HCT116 (cell line): ENCODE measurements around the gene SERP1. TPM values are rescaled to one million over a fixed set of nuclear protein-coding genes. Genes with fewer than 3 reads are reported as not detected.

Experiments used
- ATAC-seq: fragments of 200-7000 bp; cut with Tn5 transposase; 2 replicates; pipeline ENCODE4 v1.9.1; 2020; ENCODE audit warnings: mild to moderate bottlenecking, moderate library complexity
- BruUV-seq: library from RNA; stranded (reverse); fragments of 400-500 nt; replicated peaks from 2 replicates; lab custom pipeline; 2021; lab: Mats Ljungman, UMichigan
- CTCF ChIA-PET: fragments of 300-600 bp; sonication (Branson Sonifier 250); formaldehyde crosslinking; loops from one replicate; lab custom pipeline; 2021; ENCODE audit warnings: antibody characterized with exemption; lab: Charles Lee
- POLR2A ChIA-PET: fragments of 300-600, 350-600 bp; sonication (Branson Sonifier 250); formaldehyde crosslinking; loops from one replicate; lab custom pipeline; 2021; ENCODE audit warnings: antibody characterized with exemption; lab: Charles Lee
- RAD21 ChIA-PET, 2 experiments: fragments of 300-600 bp; sonication (Branson Sonifier 250); formaldehyde crosslinking; loops; one replicate each; lab custom pipeline; 2023; ENCODE audit warnings: low total read pairs in 2 of 2; ENCODE audit not compliant: uncharacterized antibody in 2 of 2, unreplicated experiment in 2 of 2, low non-redundant PET in 1 of 2; lab: Charles Lee
- DNase-seq: peaks from one replicate; pipeline ENCODE4 v3.0.0-alpha.2; 2010; ENCODE audit warnings: low read depth, low spot score
- H2AFZ ChIP-seq: fragments of 200-600 bp; shearing (Covaris generic), sonication (generic); 2 replicates; pipeline ENCODE4 v1.6.1; 2017; ENCODE audit warnings: low read depth, mixed run types, mixed read lengths, antibody characterized with exemption, low read length; ENCODE audit not compliant: poor library complexity, severe bottlenecking
- H3K27ac ChIP-seq: 2 replicates; pipeline ENCODE4 v1.5.1; 2012; ENCODE audit warnings: low read depth, low read length
- H3K27me3 ChIP-seq: fragments of 200-600 bp; sonication (generic); 2 replicates; pipeline ENCODE4 v1.6.1; 2016; ENCODE audit warnings: mixed run types, low read length, mixed read lengths; ENCODE audit not compliant: insufficient read depth
- H3K36me3 ChIP-seq, 2 experiments: fragments of 200-500 bp in 1 of 2; fragments of 200-600 bp in 1 of 2; sonication (Bioruptor generic) in 1 of 2; sonication (generic) in 1 of 2; 2 replicates each; pipeline versions ENCODE4 v1.5.1 to v1.6.1; 2014 to 2016; ENCODE audit warnings: low read length in 2 of 2, inconsistent platforms in 1 of 2, mixed read lengths in 1 of 2, mixed run types in 1 of 2; ENCODE audit not compliant: insufficient read depth in 2 of 2, control insufficient read depth in 1 of 2
- H3K4me1 ChIP-seq, 2 experiments: fragments of 200-600 bp in 1 of 2; sonication (generic) in 1 of 2; 2 replicates each; pipeline versions ENCODE4 v1.5.1 to v1.6.1; 2012 to 2017; ENCODE audit warnings: low read length in 2 of 2, inconsistent platforms in 1 of 2, mild to moderate bottlenecking in 1 of 2, mixed read lengths in 1 of 2, mixed run types in 1 of 2, moderate library complexity in 1 of 2; ENCODE audit not compliant: insufficient read depth in 2 of 2, control insufficient read depth in 1 of 2
- H3K4me2 ChIP-seq: fragments of 200-600 bp; sonication (generic); 2 replicates; pipeline ENCODE4 v1.6.1; 2017; ENCODE audit warnings: mixed run types, low read length, mixed read lengths
- H3K4me3 ChIP-seq, 2 experiments: fragments of 200-600 bp in 1 of 2; sonication (generic) in 1 of 2; replicated peaks in 1 of 2; 2 replicates each; pipeline ENCODE4 v1.5.1; 2011 to 2016; ENCODE audit warnings: low read length in 2 of 2, control low read depth in 1 of 2, low read depth in 1 of 2, mild to moderate bottlenecking in 1 of 2, mixed read lengths in 1 of 2, mixed run types in 1 of 2
- H3K79me2 ChIP-seq: fragments of 200-600 bp; sonication (generic); 2 replicates; pipeline ENCODE4 v1.6.1; 2017; ENCODE audit warnings: mild to moderate bottlenecking, mixed run types, low read length, moderate library complexity, mixed read lengths; ENCODE audit not compliant: insufficient read depth
- H3K9ac ChIP-seq: fragments of 200-600 bp; sonication (generic); 2 replicates; pipeline ENCODE4 v1.6.1; 2016; ENCODE audit warnings: low read length, mixed read lengths
- H3K9me2 ChIP-seq: fragments of 200-600 bp; sonication (generic), shearing (Covaris generic); 2 replicates; pipeline ENCODE4 v1.6.1; 2017; ENCODE audit warnings: mixed run types, mild to moderate bottlenecking, moderate library complexity; ENCODE audit not compliant: insufficient read depth
- H3K9me3 ChIP-seq, 2 experiments: fragments of 200-500 bp in 1 of 2; fragments of 200-600 bp in 1 of 2; sonication (Bioruptor generic) in 1 of 2; sonication (generic) in 1 of 2; 2 replicates each; pipeline ENCODE4 v1.6.1; 2014 to 2017; ENCODE audit warnings: low read length in 2 of 2, mixed read lengths in 2 of 2, inconsistent platforms in 1 of 2, low read depth in 1 of 2, mild to moderate bottlenecking in 1 of 2, mixed run types in 1 of 2, moderate library complexity in 1 of 2; ENCODE audit not compliant: control insufficient read depth in 1 of 2, insufficient read depth in 1 of 2
- H4K20me1 ChIP-seq: fragments of 200-600 bp; sonication (generic), shearing (Covaris generic); 2 replicates; pipeline ENCODE4 v1.6.1; 2017; ENCODE audit warnings: mixed run types, mild to moderate bottlenecking, moderate library complexity; ENCODE audit not compliant: insufficient read depth
- ELF1 ChIP-seq: IDR thresholded peaks from 2 replicates; pipeline ENCODE4 v1.6.1; 2012; ENCODE audit warnings: low read depth, borderline replicate concordance
- EZH2 ChIP-seq: fragments of 200-600 bp; sonication (generic); IDR thresholded peaks from 2 replicates; pipeline ENCODE4 v1.6.1; 2017; ENCODE audit warnings: antibody characterized with exemption, mixed run types
- EZH2phosphoT487 ChIP-seq: fragments of 200-600 bp; IDR thresholded peaks from 2 replicates; pipeline ENCODE4 v1.6.1; 2018; ENCODE audit warnings: antibody characterized with exemption, borderline replicate concordance
- MAX ChIP-seq: IDR thresholded peaks from 2 replicates; pipeline ENCODE4 v1.6.1; 2012
- POLR2AphosphoS5 ChIP-seq: IDR thresholded peaks from 2 replicates; pipeline ENCODE4 v1.6.1; 2011; ENCODE audit warnings: mild to moderate bottlenecking, low read depth, low read length, moderate library complexity
- RAD21 ChIP-seq: IDR thresholded peaks from 2 replicates; pipeline ENCODE4 v1.6.1; 2012; ENCODE audit warnings: low read depth, mild to moderate bottlenecking
- SIN3A ChIP-seq: IDR thresholded peaks from 2 replicates; pipeline ENCODE4 v1.6.1; 2012; ENCODE audit warnings: low read depth
- SP1 ChIP-seq: IDR thresholded peaks from 2 replicates; pipeline ENCODE4 v1.6.1; 2012; ENCODE audit warnings: low read depth
- TCF7L2 ChIP-seq: IDR thresholded peaks from 2 replicates; pipeline ENCODE4 v1.7.0; 2011; ENCODE audit warnings: borderline replicate concordance, inconsistent platforms; ENCODE audit not compliant: insufficient read depth, insufficient read length; ENCODE audit errors: extremely low read depth
- YY1 ChIP-seq: IDR thresholded peaks from 2 replicates; pipeline ENCODE4 v1.6.1; 2011; ENCODE audit warnings: low read length, low read depth, moderate library complexity, mild to moderate bottlenecking; ENCODE audit not compliant: insufficient replicate concordance; ENCODE audit errors: extremely low read depth
- ZFX ChIP-seq: fragments of 450-650 bp; IDR thresholded peaks from 2 replicates; pipeline ENCODE4 v1.6.1; 2017
- intact Hi-C: fragments of 100-400 bp; cut with micrococcal nuclease; formaldehyde crosslinking; loops from 2 replicates; pipeline ENCODE4 v1.10.0; 2022
- total RNA-seq: library from RNA; stranded (reverse); gene quantifications from one replicate; pipeline ENCODE4 v1.2.1, GENCODE V29; 2021; ENCODE audit not compliant: unreplicated experiment
- TF ChIP-seq, protein P1 (sequence below), 3 experiments: fragments of 200-600 bp in 1 of 3; sonication (generic) in 1 of 3; IDR thresholded peaks in 2 of 3; conservative IDR thresholded peaks in 1 of 3; 2 replicates each; pipeline ENCODE4 v1.5.1; 2012 to 2017; ENCODE audit warnings: low read depth in 2 of 3, low read length in 2 of 3, antibody characterized with exemption in 1 of 3, borderline replicate concordance in 1 of 3, control low read depth in 1 of 3, mild to moderate bottlenecking in 1 of 3, mixed read lengths in 1 of 3, mixed run types in 1 of 3, moderate library complexity in 1 of 3; ENCODE audit not compliant: insufficient read depth in 1 of 3
- TF ChIP-seq, protein P2 (sequence below): IDR thresholded peaks from 2 replicates; pipeline ENCODE4 v1.6.1; 2011; ENCODE audit warnings: mild to moderate bottlenecking, low read length, moderate library complexity; ENCODE audit not compliant: insufficient replicate concordance; ENCODE audit errors: extremely low read depth

The SERP1 gene
- total RNA-seq, 1 experiment from 2014 or later: 69.1 TPM

GRCh38 chr3:150528354-150528797 lies 17.9 kb downstream of the SERP1 start:
- Histone ChIP-seq H4K20me1 (no peaks in the 10 kb centered on the region), H3K27ac (no peak overlapping the region), H2AFZ (no peak overlapping the region), H3K4me2 (no peak overlapping the region), H3K9me3 (no peaks in the 10 kb centered on the region), H3K4me3 (no peak overlapping the region), H3K4me1 (no peaks in the 10 kb centered on the region), H3K27me3 (no peaks in the 10 kb centered on the region), H3K9me2 (no peaks in the 10 kb centered on the region), H3K79me2 (no peaks in the 10 kb centered on the region), H3K9ac (no peak overlapping the region), H3K36me3 (no peaks in the 10 kb centered on the region)
- ATAC-seq (no peak; the same call in 1 of the 2 replicates), DNase-seq (no peak)
- ChIA-PET CTCF (interaction anchor here (0.9 to 1.7 kb wide), 3 partner anchors 33 to 622 kb away, joined by 3 to 10 read pairs (median 4); no protein-coding TSS in a partner anchor), POLR2A (no interaction called here), RAD21 (interaction anchor here in 1 of 2 experiments (2.0 kb wide), 1 partner anchor 336 kb away, joined by 5 read pairs; no protein-coding TSS in a partner anchor)
- TF ChIP-seq ELF1 (no peak), RAD21 (peak; percentile 65)
- TF ChIP-seq, protein P1, sequence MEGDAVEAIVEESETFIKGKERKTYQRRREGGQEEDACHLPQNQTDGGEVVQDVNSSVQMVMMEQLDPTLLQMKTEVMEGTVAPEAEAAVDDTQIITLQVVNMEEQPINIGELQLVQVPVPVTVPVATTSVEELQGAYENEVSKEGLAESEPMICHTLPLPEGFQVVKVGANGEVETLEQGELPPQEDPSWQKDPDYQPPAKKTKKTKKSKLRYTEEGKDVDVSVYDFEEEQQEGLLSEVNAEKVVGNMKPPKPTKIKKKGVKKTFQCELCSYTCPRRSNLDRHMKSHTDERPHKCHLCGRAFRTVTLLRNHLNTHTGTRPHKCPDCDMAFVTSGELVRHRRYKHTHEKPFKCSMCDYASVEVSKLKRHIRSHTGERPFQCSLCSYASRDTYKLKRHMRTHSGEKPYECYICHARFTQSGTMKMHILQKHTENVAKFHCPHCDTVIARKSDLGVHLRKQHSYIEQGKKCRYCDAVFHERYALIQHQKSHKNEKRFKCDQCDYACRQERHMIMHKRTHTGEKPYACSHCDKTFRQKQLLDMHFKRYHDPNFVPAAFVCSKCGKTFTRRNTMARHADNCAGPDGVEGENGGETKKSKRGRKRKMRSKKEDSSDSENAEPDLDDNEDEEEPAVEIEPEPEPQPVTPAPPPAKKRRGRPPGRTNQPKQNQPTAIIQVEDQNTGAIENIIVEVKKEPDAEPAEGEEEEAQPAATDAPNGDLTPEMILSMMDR (IDR thresholded peaks at IDR 0.05 in 2 of 3, conservative IDR thresholded peaks at IDR 0.05 in 1 of 3; ENCODE audit: borderline replicate concordance in 1 of 3, insufficient read depth in 1 of 3, low read depth in 2 of 3, low read length in 2 of 3): peak; percentile 18 to 44 (median 35); a peak in 2 of 6 replicates
- BruUV-seq: no TSS peak
- intact Hi-C loops: loop anchor here (2.0 to 5.0 kb wide), 3 partner anchors 194 to 618 kb away; no protein-coding TSS in a partner anchor

DNA sequence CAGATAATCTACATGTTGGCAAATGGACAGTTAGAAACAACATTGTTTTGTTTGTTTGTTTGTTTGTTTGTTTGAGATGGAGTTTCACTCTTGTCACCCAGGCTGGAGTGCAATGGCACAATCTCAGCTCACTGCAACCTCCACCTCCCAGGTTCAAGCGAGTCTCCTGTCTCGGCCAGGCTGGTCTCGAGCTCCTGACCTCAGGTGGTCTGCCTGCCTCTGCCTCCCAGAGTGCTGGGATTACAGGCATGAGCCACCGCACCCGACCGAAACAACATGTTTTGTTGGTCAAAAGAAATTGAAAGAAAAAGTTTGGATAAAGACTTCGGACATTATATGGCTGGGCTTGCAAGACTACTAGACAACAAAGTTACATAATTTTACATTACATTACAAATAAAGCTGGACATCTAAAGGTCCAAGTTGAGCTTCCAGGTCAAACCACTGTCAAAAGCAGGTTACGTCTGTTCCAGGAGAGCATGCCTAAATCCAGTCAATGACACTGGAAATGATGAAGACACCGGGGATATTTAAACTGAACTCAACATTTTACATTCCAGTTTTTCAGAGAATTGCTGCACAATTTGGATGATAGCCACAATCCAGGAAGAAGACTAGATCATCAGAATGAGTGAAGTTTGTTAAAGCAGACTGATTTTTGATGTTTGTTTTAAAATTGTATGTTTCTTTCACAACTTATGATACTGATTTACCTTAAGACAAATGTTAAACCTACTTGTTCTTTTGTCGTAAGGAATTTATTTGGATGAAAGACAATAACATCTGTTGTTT lies 18.6 kb downstream of the SERP1 start:
- no peak for DNase-seq
- Histone ChIP-seq H4K20me1 (no peaks in the 10 kb centered on the region), H3K27me3 (no peaks in the 10 kb centered on the region), H3K9ac (no peak overlapping the region), H3K27ac (no peak overlapping the region), H3K4me1 (no peaks in the 10 kb centered on the region), H3K9me3 (no peaks in the 10 kb centered on the region), H3K4me3 (no peak overlapping the region), H3K4me2 (no peak overlapping the region), H2AFZ (no peak overlapping the region), H3K9me2 (no peaks in the 10 kb centered on the region), H3K36me3 (no peaks in the 10 kb centered on the region), H3K79me2 (no peaks in the 10 kb centered on the region)
- TF ChIP-seq ZFX (no peak), YY1 (no peak), EZH2phosphoT487 (no peak), EZH2 (no peak), TCF7L2 (no peak), SIN3A (no peak), POLR2AphosphoS5 (no peak), MAX (no peak), SP1 (no peak), ELF1 (no peak)
- TF ChIP-seq, protein P2, sequence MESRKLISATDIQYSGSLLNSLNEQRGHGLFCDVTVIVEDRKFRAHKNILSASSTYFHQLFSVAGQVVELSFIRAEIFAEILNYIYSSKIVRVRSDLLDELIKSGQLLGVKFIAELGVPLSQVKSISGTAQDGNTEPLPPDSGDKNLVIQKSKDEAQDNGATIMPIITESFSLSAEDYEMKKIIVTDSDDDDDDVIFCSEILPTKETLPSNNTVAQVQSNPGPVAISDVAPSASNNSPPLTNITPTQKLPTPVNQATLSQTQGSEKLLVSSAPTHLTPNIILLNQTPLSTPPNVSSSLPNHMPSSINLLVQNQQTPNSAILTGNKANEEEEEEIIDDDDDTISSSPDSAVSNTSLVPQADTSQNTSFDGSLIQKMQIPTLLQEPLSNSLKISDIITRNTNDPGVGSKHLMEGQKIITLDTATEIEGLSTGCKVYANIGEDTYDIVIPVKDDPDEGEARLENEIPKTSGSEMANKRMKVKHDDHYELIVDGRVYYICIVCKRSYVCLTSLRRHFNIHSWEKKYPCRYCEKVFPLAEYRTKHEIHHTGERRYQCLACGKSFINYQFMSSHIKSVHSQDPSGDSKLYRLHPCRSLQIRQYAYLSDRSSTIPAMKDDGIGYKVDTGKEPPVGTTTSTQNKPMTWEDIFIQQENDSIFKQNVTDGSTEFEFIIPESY: no peak
- CTCF ChIA-PET: interaction anchor here (0.9 to 1.7 kb wide), 3 partner anchors 32 to 623 kb away, joined by 3 to 10 read pairs (median 4); no protein-coding TSS in a partner anchor
- ATAC-seq: no peak
- RAD21 ChIA-PET: interaction anchor here in 1 of 2 experiments (2.0 kb wide), 1 partner anchor 337 kb away, joined by 5 read pairs; no protein-coding TSS in a partner anchor
- intact Hi-C loops: loop anchor here (2.0 to 5.0 kb wide), 3 partner anchors 195 to 619 kb away; no protein-coding TSS in a partner anchor
- BruUV-seq: no TSS peak
- POLR2A ChIA-PET: interaction anchor here (1.0 kb wide), 1 partner anchor 18 kb away, joined by 4 read pairs; the partner anchor contains the start of genes EIF2A and SERP1
